DND-41 (cell line): ENCODE data around the gene BACH2.

ENCODE experiments used
- ATAC-seq: fragments of 200-7000 bp; cut with Tn5 transposase; 3 replicates; pipeline ENCODE4 v1.9.1; 2021; ENCODE audit warnings: low read depth; ENCODE audit not compliant: insufficient read depth
- DNase-seq: peaks from one replicate; pipeline ENCODE4 v3.0.0-alpha.2; 2020
- H2AFZ ChIP-seq: 2 replicates; pipeline ENCODE4 v1.6.0; 2012; ENCODE audit warnings: low read depth, low read length
- H3K27ac ChIP-seq: 2 replicates; pipeline ENCODE4 v1.5.1; 2012; ENCODE audit warnings: low read length, inconsistent platforms
- H3K27me3 ChIP-seq: fragments of 200-600 bp; sonication (generic); 2 replicates; pipeline ENCODE4 v1.6.0; 2012; ENCODE audit warnings: low read length, mild to moderate bottlenecking, inconsistent platforms; ENCODE audit not compliant: insufficient read depth, poor library complexity
- H3K36me3 ChIP-seq: 2 replicates; pipeline ENCODE4 v1.5.1; 2012; ENCODE audit warnings: low read length, inconsistent platforms; ENCODE audit not compliant: insufficient read depth
- H3K4me1 ChIP-seq: 2 replicates; pipeline ENCODE4 v1.5.1; 2012; ENCODE audit warnings: mild to moderate bottlenecking, low read length; ENCODE audit not compliant: insufficient read depth
- H3K4me2 ChIP-seq: 2 replicates; pipeline ENCODE4 v1.6.0; 2012; ENCODE audit warnings: mild to moderate bottlenecking, moderate library complexity, low read length, inconsistent platforms; ENCODE audit not compliant: insufficient read depth
- H3K4me3 ChIP-seq, 2 experiments: fragments of 200-600 bp in 1 of 2; shearing (Covaris generic) in 1 of 2; 2 replicates each; pipeline ENCODE4 v1.5.1; 2012 to 2016; ENCODE audit warnings: inconsistent platforms in 2 of 2, low read length in 2 of 2, mild to moderate bottlenecking in 2 of 2, low read depth in 1 of 2, moderate library complexity in 1 of 2
- H3K79me2 ChIP-seq: 2 replicates; pipeline ENCODE4 v1.6.0; 2012; ENCODE audit warnings: low read length, inconsistent platforms; ENCODE audit not compliant: insufficient read depth
- H3K9ac ChIP-seq: 2 replicates; pipeline ENCODE4 v1.6.0; 2012; ENCODE audit warnings: low read depth, mild to moderate bottlenecking, inconsistent platforms, low read length, moderate library complexity
- H3K9me3 ChIP-seq: 2 replicates; pipeline ENCODE4 v1.5.1; 2012; ENCODE audit warnings: low read length, moderate library complexity, mild to moderate bottlenecking, inconsistent platforms; ENCODE audit not compliant: insufficient read depth, severe bottlenecking
- H4K20me1 ChIP-seq: 2 replicates; pipeline ENCODE4 v1.6.0; 2012; ENCODE audit warnings: low read length; ENCODE audit not compliant: insufficient read depth
- CTCF ChIP-seq: IDR thresholded peaks from 2 replicates; pipeline ENCODE4 v1.5.1; 2012; ENCODE audit warnings: borderline replicate concordance, low read length, moderate library complexity, mild to moderate bottlenecking; ENCODE audit not compliant: poor library complexity, severe bottlenecking; ENCODE audit errors: extremely low read depth
- EZH2 ChIP-seq: IDR thresholded peaks from 3 replicates; pipeline ENCODE4 v1.6.1; 2012; ENCODE audit warnings: borderline replicate concordance, low read depth, mild to moderate bottlenecking, moderate library complexity, low read length, inconsistent platforms; ENCODE audit not compliant: severe bottlenecking

BACH2 gene

DNA sequence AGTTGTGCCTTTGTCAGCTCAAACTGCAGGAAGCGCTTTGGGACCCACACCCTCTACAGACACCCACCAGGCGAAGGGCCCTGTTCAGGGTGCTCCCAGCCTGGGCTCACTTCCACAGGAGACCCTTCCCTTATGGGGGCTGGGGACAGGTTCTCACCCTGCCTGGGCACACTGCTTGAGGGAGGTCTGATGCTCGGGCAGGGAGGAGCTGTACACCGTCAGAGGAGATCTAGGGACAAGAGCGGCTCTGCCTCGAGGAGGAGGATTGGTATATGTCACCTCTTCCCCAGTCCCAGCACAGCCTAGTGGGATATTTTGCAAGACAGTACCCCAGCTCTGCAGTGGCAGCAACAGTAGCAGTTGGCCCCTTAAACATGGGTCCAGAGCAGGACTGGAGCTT, 375.4 kb downstream of the BACH2 start:
- TF ChIP-seq CTCF, result no peak
- no peak for TF ChIP-seq EZH2

GRCh38 chr6:89917801-89918366, 378.8 kb downstream of the BACH2 start:
- Histone ChIP-seq H3K4me1 (no peaks in the 10 kb centered on the region), H3K36me3 (no peaks in the 10 kb centered on the region), H3K27ac (no peak overlapping the region), H3K9me3 (peaks cover 6% of the 10 kb centered on the region), H3K27me3 (no peaks in the 10 kb centered on the region), H2AFZ (no peak overlapping the region), H3K9ac (no peak overlapping the region), H3K4me3 (no peak overlapping the region), H3K4me2 (no peak overlapping the region), H3K79me2 (no peaks in the 10 kb centered on the region), H4K20me1 (no peaks in the 10 kb centered on the region)
- TF ChIP-seq CTCF (no peak), EZH2 (no peak)
- DNase-seq (no peak), ATAC-seq (no peak)

More for the DNA sequence above, 375.4 kb downstream of the BACH2 start:
- H3K4me1 ChIP-seq, result no peaks in the 10 kb centered on the region
- H4K20me1 ChIP-seq, result no peaks in the 10 kb centered on the region
- DNase-seq, result no peak
- H3K4me3 ChIP-seq, result no peak overlapping the region
- no peaks in the 10 kb centered on the region for H3K27me3 ChIP-seq
- H3K9me3 ChIP-seq, result peaks cover 6% of the 10 kb centered on the region
- H2AFZ ChIP-seq, result no peak overlapping the region
- 0 out of 3 replicates have a peak, but pooled peaks have one; percentile 31 for ATAC-seq
- H3K4me2 ChIP-seq, result no peak overlapping the region
- no peak overlapping the region for H3K9ac ChIP-seq
- no peaks in the 10 kb centered on the region for H3K79me2 ChIP-seq
- H3K27ac ChIP-seq, result no peak overlapping the region
- no peaks in the 10 kb centered on the region for H3K36me3 ChIP-seq

DNA sequence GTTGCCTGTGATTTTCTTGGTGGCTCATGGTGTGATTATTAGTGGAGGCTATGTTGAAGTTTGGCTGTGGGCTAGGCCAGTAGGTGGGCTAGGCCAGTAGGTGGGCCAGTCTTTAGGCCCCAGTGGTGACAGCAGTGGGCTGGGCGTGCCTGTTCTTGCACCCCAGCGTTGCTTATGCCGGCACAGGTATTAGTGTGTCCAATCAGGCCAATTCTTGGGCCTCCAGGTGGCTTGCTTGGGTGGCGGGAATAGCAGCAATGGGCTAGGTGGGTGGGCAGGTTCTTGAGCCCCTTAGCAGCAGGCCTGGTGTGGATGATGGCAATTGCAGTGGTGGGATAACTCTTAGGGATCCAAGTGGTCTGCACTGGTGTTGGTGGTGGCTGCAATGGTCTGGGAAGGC, 379.4 kb downstream of the BACH2 start:
- Histone ChIP-seq H3K27ac (no peak overlapping the region), H3K9ac (no peak overlapping the region), H3K4me1 (no peaks in the 10 kb centered on the region), H3K79me2 (no peaks in the 10 kb centered on the region), H2AFZ (no peak overlapping the region), H3K27me3 (no peaks in the 10 kb centered on the region), H3K9me3 (peaks cover 6% of the 10 kb centered on the region), H3K4me2 (no peak overlapping the region), H3K4me3 (no peak overlapping the region), H3K36me3 (no peaks in the 10 kb centered on the region), H4K20me1 (no peaks in the 10 kb centered on the region)
- TF ChIP-seq EZH2 (no peak), CTCF (no peak)
- ATAC-seq, result no peak
- DNase-seq, result no peak
